ENCODE results near the gene TBCCD1.
A peak's percentile ranks its signal among the peaks of the same experiment; 100 is the strongest.
"Not testable (repeated sequence)": the region's sequence is repeated elsewhere in the genome, so short reads cannot be mapped to it uniquely, and the experiment has no call there.

TBCCD1 gene

DNA sequence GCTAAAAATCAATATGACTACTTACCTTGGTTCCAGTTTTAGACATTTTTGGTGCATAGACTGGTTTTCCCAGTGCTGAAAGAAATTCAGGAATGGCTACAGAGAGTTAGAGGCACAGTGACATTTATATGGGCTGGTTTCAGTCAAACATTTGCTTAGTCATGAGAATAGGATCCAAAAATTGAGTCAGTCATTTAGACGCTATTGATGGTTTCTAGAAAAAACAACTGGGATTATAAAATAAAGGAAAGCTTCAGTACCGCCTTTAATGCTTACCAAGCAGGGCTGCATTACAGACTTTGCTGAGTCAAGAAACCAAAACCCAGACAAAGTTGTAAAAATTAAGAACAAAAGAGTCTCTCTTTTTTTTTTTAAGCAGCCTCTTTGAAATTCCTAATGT, 22.9 kb downstream of the TBCCD1 start, which contains the start of gene CRYGS:
CRYGS (minus strand) TSS at position 100 of the 400 bp plus-strand sequence; CDS start at position 46, 54 bp downstream.
- H3K27ac ChIP-seq (ENCODE audit: low read depth, low read length, severe bottlenecking): no peak within 1 kb of the TSS
- WGBS, 2 experiments (ENCODE audit: insufficient coverage in 2 of 2): 100% methylated on average over 1 to 2 of the region's 2 CpGs
- H3K4me1 ChIP-seq (ENCODE audit: control insufficient read depth, insufficient read depth, low read length, poor library complexity, severe bottlenecking): peaks cover 9% of the 10 kb centered on the region
- H3K36me3 ChIP-seq (ENCODE audit: control insufficient read depth, insufficient read depth, low read length): peaks cover 19% of the 10 kb centered on the region
- no peaks in the 10 kb centered on the region for H3K9me3 ChIP-seq (ENCODE audit: control insufficient read depth, low read length)
- H3K4me3 ChIP-seq (ENCODE audit: extremely low read depth, insufficient read depth, low read length, poor library complexity, severe bottlenecking): no peak within 1 kb of the TSS

DNA sequence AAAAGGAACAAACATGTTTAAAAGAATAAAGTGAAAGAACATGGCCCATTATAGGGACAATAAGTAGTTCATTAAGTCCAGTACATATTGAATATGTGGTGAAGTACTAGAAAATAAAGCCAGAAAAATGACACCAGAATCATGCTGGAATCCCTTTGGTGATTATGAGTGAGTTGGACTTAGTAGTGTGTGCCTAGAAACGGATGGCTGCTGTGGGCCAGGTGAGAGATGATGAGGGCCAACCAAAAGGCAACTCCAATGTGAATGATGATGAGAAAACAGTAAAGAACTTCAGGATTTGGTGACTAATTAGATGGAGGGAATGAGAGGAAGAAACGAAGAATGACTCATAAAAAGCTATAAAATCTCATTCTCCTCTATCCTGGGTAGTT, 26.3 kb downstream of the TBCCD1 start:
- 19 to 31% methylated on average over 1 of the region's 2 CpGs for WGBS, 2 experiments (ENCODE audit: insufficient coverage in 2 of 2)
- no peaks in the 10 kb centered on the region for H3K36me3 ChIP-seq (ENCODE audit: control insufficient read depth, insufficient read depth, low read length)
- H3K4me3 ChIP-seq (ENCODE audit: extremely low read depth, insufficient read depth, low read length, poor library complexity, severe bottlenecking): no peak overlapping the region
- peaks cover 12% of the 10 kb centered on the region for H3K4me1 ChIP-seq (ENCODE audit: control insufficient read depth, insufficient read depth, low read length, poor library complexity, severe bottlenecking)
- H3K9me3 ChIP-seq (ENCODE audit: control insufficient read depth, low read length): no peaks in the 10 kb centered on the region
- no peak overlapping the region for H3K27ac ChIP-seq (ENCODE audit: low read depth, low read length, severe bottlenecking)

DNA sequence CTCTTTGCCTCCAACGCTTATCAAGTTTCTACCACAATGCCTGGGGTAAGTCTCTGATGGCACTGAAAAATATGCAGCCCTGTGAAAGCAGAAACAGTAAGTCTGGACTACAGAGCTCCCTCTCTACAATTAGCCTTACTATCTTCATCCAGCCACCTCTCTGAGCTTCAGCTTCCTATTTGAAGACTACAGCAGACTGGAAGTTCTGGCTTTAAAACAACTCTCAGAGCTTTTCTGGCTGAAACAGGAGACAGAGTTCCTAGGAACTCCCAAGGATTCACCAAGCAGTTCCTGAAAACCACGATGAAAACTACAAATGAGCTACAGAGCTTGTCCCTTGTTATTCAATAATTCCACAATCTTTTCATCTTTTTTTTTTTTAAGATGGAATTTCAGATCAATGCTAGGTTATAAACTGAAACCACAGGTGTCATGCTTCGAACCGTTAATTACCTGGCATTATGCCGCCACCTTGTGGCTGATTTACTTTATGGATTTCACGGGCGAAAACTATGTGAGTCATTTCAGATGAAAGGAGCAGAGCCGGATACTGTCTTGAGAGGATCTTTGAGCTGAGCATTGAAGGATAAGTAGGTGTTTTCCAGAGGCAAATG, 26.8 kb downstream of the TBCCD1 start:
- Histone ChIP-seq H3K4me3 (ENCODE audit: extremely low read depth, insufficient read depth, low read length, poor library complexity, severe bottlenecking) (no peak overlapping the region), H3K36me3 (ENCODE audit: control insufficient read depth, insufficient read depth, low read length) (no peaks in the 10 kb centered on the region)
- WGBS, 2 experiments (ENCODE audit: insufficient coverage in 2 of 2): 15 to 18% methylated on average over 7 to 8 of the region's 8 CpGs

DNA sequence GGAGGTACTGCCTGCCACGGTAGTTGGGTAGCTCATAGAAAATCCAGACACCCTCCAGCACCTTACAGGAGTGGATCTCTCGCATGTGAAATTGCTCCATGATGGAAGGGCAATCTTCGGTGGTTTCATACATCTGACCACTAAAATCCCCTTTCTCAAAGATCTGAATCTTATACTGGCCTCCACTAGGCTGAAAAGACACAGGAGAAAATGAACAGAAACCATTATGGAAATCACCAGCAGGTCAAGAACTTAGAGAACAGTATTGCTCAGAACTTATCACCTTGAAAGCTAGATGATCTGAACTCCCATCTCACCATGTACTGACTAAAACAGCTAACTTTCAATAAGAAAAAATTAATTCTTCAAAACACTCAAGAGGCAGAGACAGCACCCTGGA, 28.4 kb downstream of the TBCCD1 start:
- Histone ChIP-seq H3K4me3 (ENCODE audit: extremely low read depth, insufficient read depth, low read length, poor library complexity, severe bottlenecking) (no peak overlapping the region), H3K27ac (ENCODE audit: low read depth, low read length, severe bottlenecking) (no peak overlapping the region), H3K36me3 (ENCODE audit: control insufficient read depth, insufficient read depth, low read length) (no peaks in the 10 kb centered on the region), H3K9me3 (ENCODE audit: control insufficient read depth, low read length) (no peaks in the 10 kb centered on the region), H3K4me1 (ENCODE audit: control insufficient read depth, insufficient read depth, low read length, poor library complexity, severe bottlenecking) (peaks cover 15% of the 10 kb centered on the region)
- WGBS, 2 experiments (ENCODE audit: insufficient coverage in 2 of 2): 90 to 100% methylated on average over 2 of the region's 3 CpGs

More for the DNA sequence above, 26.8 kb downstream of the TBCCD1 start:
- peaks cover 15% of the 10 kb centered on the region for H3K4me1 ChIP-seq (ENCODE audit: control insufficient read depth, insufficient read depth, low read length, poor library complexity, severe bottlenecking)
- H3K27ac ChIP-seq (ENCODE audit: low read depth, low read length, severe bottlenecking): no peak overlapping the region
- H3K9me3 ChIP-seq (ENCODE audit: control insufficient read depth, low read length): no peaks in the 10 kb centered on the region

- H3K27ac ChIP-seq (ENCODE audit: low read depth, low read length, severe bottlenecking): no peak overlapping the region
- H3K4me3 ChIP-seq (ENCODE audit: extremely low read depth, insufficient read depth, low read length, poor library complexity, severe bottlenecking): no peak overlapping the region
- no peaks in the 10 kb centered on the region for H3K36me3 ChIP-seq (ENCODE audit: control insufficient read depth, insufficient read depth, low read length)
- H3K9me3 ChIP-seq (ENCODE audit: control insufficient read depth, low read length): no peaks in the 10 kb centered on the region
- H3K4me1 ChIP-seq (ENCODE audit: control insufficient read depth, insufficient read depth, low read length, poor library complexity, severe bottlenecking): peaks cover 15% of the 10 kb centered on the region
Observed at GRCh38 chr3:186536883-186537844, 30.0 kb downstream of the TBCCD1 start.

DNA sequence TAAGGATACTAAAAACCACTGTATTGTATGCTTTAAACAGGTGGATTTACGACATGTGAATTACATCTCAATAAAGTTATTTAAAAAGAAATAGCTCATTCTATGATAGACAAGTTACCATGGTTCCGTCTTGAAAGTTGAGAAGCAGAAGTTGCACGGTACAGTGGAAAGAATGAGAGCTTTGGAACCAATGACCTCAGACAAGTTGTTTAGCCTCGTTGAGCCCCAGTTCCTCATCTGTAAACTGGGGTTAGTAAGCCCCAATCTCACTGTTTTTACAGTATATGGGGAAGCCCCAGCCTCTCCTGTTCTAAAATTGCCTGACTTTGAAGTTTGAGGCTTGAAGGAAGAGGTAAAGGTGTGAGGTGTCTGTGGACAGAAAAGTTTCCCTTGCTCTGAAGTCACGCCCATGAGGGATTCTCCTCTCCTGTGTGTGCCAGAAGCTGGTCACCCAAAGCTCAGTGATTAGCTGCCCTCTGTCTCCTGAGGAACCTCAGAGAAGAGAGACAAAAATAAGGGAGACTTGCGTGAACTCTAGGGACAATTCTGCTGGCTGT, 32.9 kb downstream of the TBCCD1 start:
- Histone ChIP-seq H3K27ac (ENCODE audit: low read depth, low read length, severe bottlenecking) (no peak overlapping the region), H3K4me3 (ENCODE audit: extremely low read depth, insufficient read depth, low read length, poor library complexity, severe bottlenecking) (no peak overlapping the region), H3K36me3 (ENCODE audit: control insufficient read depth, insufficient read depth, low read length) (no peaks in the 10 kb centered on the region), H3K4me1 (ENCODE audit: control insufficient read depth, insufficient read depth, low read length, poor library complexity, severe bottlenecking) (peaks cover 6% of the 10 kb centered on the region), H3K9me3 (ENCODE audit: control insufficient read depth, low read length) (no peaks in the 10 kb centered on the region)
- WGBS, 2 experiments (ENCODE audit: insufficient coverage in 2 of 2): 92 to 97% methylated on average over 4 to 5 of the region's 6 CpGs

GRCh38 chr3:186532598-186533072, 34.5 kb downstream of the TBCCD1 start:
- Histone ChIP-seq H3K9me3 (ENCODE audit: control insufficient read depth, low read length) (no peaks in the 10 kb centered on the region), H3K4me1 (ENCODE audit: control insufficient read depth, insufficient read depth, low read length, poor library complexity, severe bottlenecking) (peaks cover 6% of the 10 kb centered on the region), H3K36me3 (ENCODE audit: control insufficient read depth, insufficient read depth, low read length) (no peaks in the 10 kb centered on the region), H3K4me3 (ENCODE audit: extremely low read depth, insufficient read depth, low read length, poor library complexity, severe bottlenecking) (no peak overlapping the region), H3K27ac (ENCODE audit: low read depth, low read length, severe bottlenecking) (peak overlapping the region; percentile 70)
- no CpG with 5 or more reads among the region's 1 CpG for WGBS, 2 experiments (ENCODE audit: insufficient coverage in 2 of 2)

GRCh38 chr3:186531694-186532093, 35.4 kb downstream of the TBCCD1 start:
- WGBS, 2 experiments (ENCODE audit: insufficient coverage in 2 of 2): 93% methylated on average over 2 of the region's 3 CpGs; no CpG with 5 or more reads in 1 of the 2 experiments

GRCh38 chr3:186530415-186530814, 36.7 kb downstream of the TBCCD1 start:
- Histone ChIP-seq H3K27ac (ENCODE audit: low read depth, low read length, severe bottlenecking) (no peak overlapping the region), H3K9me3 (ENCODE audit: control insufficient read depth, low read length) (no peaks in the 10 kb centered on the region), H3K4me3 (ENCODE audit: extremely low read depth, insufficient read depth, low read length, poor library complexity, severe bottlenecking) (no peak overlapping the region), H3K4me1 (ENCODE audit: control insufficient read depth, insufficient read depth, low read length, poor library complexity, severe bottlenecking) (no peaks in the 10 kb centered on the region), H3K36me3 (ENCODE audit: control insufficient read depth, insufficient read depth, low read length) (no peaks in the 10 kb centered on the region)

More at GRCh38 chr3:186531694-186532093, 35.4 kb downstream of the TBCCD1 start:
- H3K4me3 ChIP-seq (ENCODE audit: extremely low read depth, insufficient read depth, low read length, poor library complexity, severe bottlenecking); H3K4me1 ChIP-seq (ENCODE audit: control insufficient read depth, insufficient read depth, low read length, poor library complexity, severe bottlenecking); H3K27ac ChIP-seq (ENCODE audit: low read depth, low read length, severe bottlenecking); H3K36me3 ChIP-seq (ENCODE audit: control insufficient read depth, insufficient read depth, low read length); H3K9me3 ChIP-seq (ENCODE audit: control insufficient read depth, low read length): not testable (repeated sequence)

DNA sequence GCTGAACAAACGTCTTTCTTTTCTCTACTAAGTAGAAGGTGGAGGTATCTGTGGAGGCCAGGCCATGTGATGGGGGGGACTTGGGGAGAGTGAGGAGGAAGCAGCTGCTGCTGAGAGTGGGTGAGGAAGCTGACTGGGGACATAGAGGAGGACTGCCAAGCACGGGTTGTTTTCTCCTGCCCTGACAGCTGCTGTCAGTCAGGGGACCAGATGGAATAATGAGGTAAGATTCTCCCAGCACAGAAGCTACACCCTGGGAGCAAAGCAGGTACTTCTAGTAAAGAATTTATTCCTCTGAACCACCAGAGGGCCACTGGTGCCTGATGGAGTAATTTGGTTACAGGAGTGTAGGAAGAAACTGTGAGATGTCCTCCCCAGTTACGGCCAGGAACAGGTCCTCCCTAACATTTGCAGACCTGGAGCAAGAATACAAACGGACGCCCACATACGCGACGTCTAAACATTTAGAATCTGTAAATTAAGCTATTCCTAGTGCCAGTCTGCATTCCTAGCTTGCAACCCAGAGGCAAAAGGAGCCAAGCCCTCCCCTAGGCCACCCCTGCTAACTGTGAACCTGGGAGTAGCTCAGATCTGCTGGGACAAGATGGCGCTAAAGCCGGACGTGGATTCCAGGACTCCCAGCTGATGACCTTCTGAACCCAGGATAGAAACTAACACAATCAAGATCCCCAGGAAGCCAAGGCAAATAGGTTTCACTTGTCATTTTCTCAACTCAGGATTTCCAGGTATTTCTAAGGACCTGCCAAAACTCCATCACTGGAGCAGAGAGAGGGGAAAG, 37.7 kb downstream of the TBCCD1 start:
- Histone ChIP-seq H3K27ac (ENCODE audit: low read depth, low read length, severe bottlenecking) (no peak overlapping the region), H3K4me3 (ENCODE audit: extremely low read depth, insufficient read depth, low read length, poor library complexity, severe bottlenecking) (no peak overlapping the region)
- 92 to 93% methylated on average over 9 to 10 of the region's 11 CpGs for WGBS, 2 experiments (ENCODE audit: insufficient coverage in 2 of 2)

More for the DNA sequence above, 37.7 kb downstream of the TBCCD1 start:
- H3K36me3 ChIP-seq (ENCODE audit: control insufficient read depth, insufficient read depth, low read length): no peaks in the 10 kb centered on the region
- no peaks in the 10 kb centered on the region for H3K4me1 ChIP-seq (ENCODE audit: control insufficient read depth, insufficient read depth, low read length, poor library complexity, severe bottlenecking)
- H3K9me3 ChIP-seq (ENCODE audit: control insufficient read depth, low read length): no peaks in the 10 kb centered on the region
